Panc1 (cell line): ENCODE measurements around the gene BCL2L12. TPM values are rescaled to one million over a fixed set of nuclear protein-coding genes. Genes with fewer than 3 reads are reported as not detected.

Experiments used
- ATAC-seq: fragments of 200-7000 bp; cut with Tn5 transposase; 2 replicates; pipeline ENCODE4 v1.9.1; 2020; ENCODE audit warnings: mild to moderate bottlenecking, moderate library complexity
- BruUV-seq: library from RNA; stranded (reverse); fragments of 400-500 nt; replicated peaks from 2 replicates; lab custom pipeline; 2021; lab: Mats Ljungman, UMichigan
- CTCF ChIA-PET: fragments of 300-600 bp; sonication (Branson Sonifier 250); formaldehyde crosslinking; loops from one replicate; lab custom pipeline; 2022; ENCODE audit warnings: antibody characterized with exemption; lab: Charles Lee
- POLR2A ChIA-PET: fragments of 300-600 bp; sonication (Branson Sonifier 250); formaldehyde crosslinking; loops from one replicate; lab custom pipeline; 2022; ENCODE audit warnings: antibody characterized with exemption; lab: Charles Lee
- DNase-seq: peaks from one replicate; pipeline ENCODE4 v3.0.0-alpha.2; 2010; ENCODE audit warnings: low read depth, low spot score
- H3K27ac ChIP-seq: 2 replicates; pipeline ENCODE4 v1.5.1; 2011; ENCODE audit warnings: mild to moderate bottlenecking, low read length, inconsistent platforms
- H3K27me3 ChIP-seq: fragments of 200-500 bp; sonication (Bioruptor generic); 2 replicates; pipeline ENCODE4 v1.6.0; 2014; ENCODE audit warnings: low read length, inconsistent platforms; ENCODE audit not compliant: control insufficient read depth, insufficient read depth
- H3K36me3 ChIP-seq: fragments of 200-500 bp; sonication (Bioruptor generic); 2 replicates; pipeline ENCODE4 v1.5.1; 2014; ENCODE audit warnings: inconsistent platforms, mild to moderate bottlenecking, low read length, moderate library complexity; ENCODE audit not compliant: control insufficient read depth, insufficient read depth
- H3K4me1 ChIP-seq: 2 replicates; pipeline ENCODE4 v1.5.1; 2011; ENCODE audit warnings: inconsistent platforms, mild to moderate bottlenecking, low read length, moderate library complexity; ENCODE audit not compliant: control insufficient read depth, insufficient read depth
- H3K4me3 ChIP-seq, 2 experiments: 2 replicates each; pipeline ENCODE4 v1.5.1; 2011 to 2012; ENCODE audit warnings: low read depth in 2 of 2, low read length in 2 of 2, mild to moderate bottlenecking in 2 of 2, inconsistent platforms in 1 of 2, moderate library complexity in 1 of 2
- H3K9me3 ChIP-seq: fragments of 200-500 bp; sonication (Bioruptor generic); 2 replicates; pipeline ENCODE4 v1.5.1; 2014; ENCODE audit warnings: low read depth, mild to moderate bottlenecking, inconsistent platforms, low read length, moderate library complexity; ENCODE audit not compliant: control insufficient read depth, insufficient read depth
- POLR2AphosphoS5 ChIP-seq: IDR thresholded peaks from 2 replicates; pipeline ENCODE4 v1.6.1; 2012; ENCODE audit warnings: mild to moderate bottlenecking, low read depth, low read length, moderate library complexity
- SIN3A ChIP-seq: IDR thresholded peaks from 2 replicates; pipeline ENCODE4 v1.6.1; 2012; ENCODE audit warnings: low read depth, mild to moderate bottlenecking, low read length, moderate library complexity, borderline replicate concordance; ENCODE audit not compliant: insufficient read depth
- TCF7L2 ChIP-seq: IDR thresholded peaks from 2 replicates; pipeline ENCODE4 v1.6.1; 2011; ENCODE audit warnings: mild to moderate bottlenecking, low read depth, low read length, inconsistent platforms
- in situ Hi-C: cut with HindIII; loops from 2 replicates; pipeline ENCODE4 v1.10.0; 2016; ENCODE audit warnings: low sequenced_read_pairs, low pct_unique_long_range_greater_than_20kb
- intact Hi-C: fragments of 100-400 bp; cut with micrococcal nuclease; formaldehyde crosslinking; loops from one replicate; pipeline ENCODE4 v1.10.0; 2022; ENCODE audit not compliant: unreplicated experiment
- total RNA-seq: library from RNA; stranded (reverse); gene quantifications from one replicate; pipeline ENCODE4 v1.2.1, GENCODE V29; 2021; ENCODE audit not compliant: unreplicated experiment
- TF ChIP-seq, protein P1 (sequence below), 2 experiments: IDR thresholded peaks; 2 replicates each; pipeline ENCODE4 v1.6.1; 2011 to 2012; ENCODE audit warnings: low read depth in 2 of 2, control low read depth in 1 of 2, low read length in 1 of 2, mild to moderate bottlenecking in 1 of 2, moderate library complexity in 1 of 2; ENCODE audit not compliant: insufficient read depth in 1 of 2
- TF ChIP-seq, protein P2 (sequence below): fragments of 450-650 bp; IDR thresholded peaks from 2 replicates; pipeline ENCODE4 v1.5.1; 2017; ENCODE audit warnings: mild to moderate bottlenecking

BCL2L12 gene
- total RNA-seq, 1 experiment from 2014 or later: 69.6 TPM

DNA sequence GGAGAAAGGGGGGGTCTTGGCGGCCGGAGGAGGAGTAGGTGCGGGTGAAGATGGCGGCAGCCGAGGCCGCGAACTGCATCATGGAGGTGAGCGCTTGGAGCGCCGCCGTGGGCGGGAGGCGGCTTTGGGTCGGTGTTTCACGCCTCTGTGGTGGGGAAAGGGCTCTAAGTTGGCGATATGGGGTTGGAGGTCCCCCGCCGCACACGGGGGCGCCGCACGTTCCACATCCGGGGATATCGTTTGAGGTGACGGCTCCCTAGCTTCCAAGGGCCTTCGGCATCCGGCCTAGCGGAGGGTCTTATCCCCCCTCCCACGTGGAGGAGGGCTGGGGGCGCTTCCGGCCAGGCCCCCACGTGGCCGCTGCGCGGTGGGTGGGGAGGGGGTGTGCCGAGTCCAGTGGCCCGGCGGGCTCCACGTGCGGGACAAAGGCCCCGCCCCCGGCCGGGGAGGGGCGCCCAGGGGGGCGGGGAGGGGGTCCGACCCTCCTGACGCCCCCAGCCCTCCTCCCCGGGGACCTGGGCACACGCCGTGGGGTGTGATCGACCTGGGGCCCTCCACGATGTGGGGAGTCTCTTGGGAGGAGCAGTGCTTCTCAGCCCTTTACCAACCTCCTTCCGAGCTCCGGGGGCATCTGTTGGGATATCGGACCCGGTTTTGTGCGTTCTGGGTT, 11.6 kb downstream of the BCL2L12 start, which contains the start of gene PRMT1:
PRMT1 (plus strand) TSS at position 41 of the 670 bp plus-strand sequence; CDS start at position 51, 10 bp downstream.
- ChIA-PET CTCF (no interaction called here), POLR2A (interaction anchor here (1.1 to 1.2 kb wide), 2 partner anchors 12 to 37 kb away, joined by 4 to 5 read pairs; partner anchors contain the start of gene RRAS)
- H3K4me3 ChIP-seq: peak within 1 kb of the TSS; percentile 83 to 88
- no peaks in the 10 kb centered on the region for H3K9me3 ChIP-seq
- TF ChIP-seq, protein P1, sequence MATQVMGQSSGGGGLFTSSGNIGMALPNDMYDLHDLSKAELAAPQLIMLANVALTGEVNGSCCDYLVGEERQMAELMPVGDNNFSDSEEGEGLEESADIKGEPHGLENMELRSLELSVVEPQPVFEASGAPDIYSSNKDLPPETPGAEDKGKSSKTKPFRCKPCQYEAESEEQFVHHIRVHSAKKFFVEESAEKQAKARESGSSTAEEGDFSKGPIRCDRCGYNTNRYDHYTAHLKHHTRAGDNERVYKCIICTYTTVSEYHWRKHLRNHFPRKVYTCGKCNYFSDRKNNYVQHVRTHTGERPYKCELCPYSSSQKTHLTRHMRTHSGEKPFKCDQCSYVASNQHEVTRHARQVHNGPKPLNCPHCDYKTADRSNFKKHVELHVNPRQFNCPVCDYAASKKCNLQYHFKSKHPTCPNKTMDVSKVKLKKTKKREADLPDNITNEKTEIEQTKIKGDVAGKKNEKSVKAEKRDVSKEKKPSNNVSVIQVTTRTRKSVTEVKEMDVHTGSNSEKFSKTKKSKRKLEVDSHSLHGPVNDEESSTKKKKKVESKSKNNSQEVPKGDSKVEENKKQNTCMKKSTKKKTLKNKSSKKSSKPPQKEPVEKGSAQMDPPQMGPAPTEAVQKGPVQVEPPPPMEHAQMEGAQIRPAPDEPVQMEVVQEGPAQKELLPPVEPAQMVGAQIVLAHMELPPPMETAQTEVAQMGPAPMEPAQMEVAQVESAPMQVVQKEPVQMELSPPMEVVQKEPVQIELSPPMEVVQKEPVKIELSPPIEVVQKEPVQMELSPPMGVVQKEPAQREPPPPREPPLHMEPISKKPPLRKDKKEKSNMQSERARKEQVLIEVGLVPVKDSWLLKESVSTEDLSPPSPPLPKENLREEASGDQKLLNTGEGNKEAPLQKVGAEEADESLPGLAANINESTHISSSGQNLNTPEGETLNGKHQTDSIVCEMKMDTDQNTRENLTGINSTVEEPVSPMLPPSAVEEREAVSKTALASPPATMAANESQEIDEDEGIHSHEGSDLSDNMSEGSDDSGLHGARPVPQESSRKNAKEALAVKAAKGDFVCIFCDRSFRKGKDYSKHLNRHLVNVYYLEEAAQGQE (IDR thresholded peaks at IDR 0.05; ENCODE audit: insufficient read depth in 1 of 2, low read depth in 2 of 2, low read length in 1 of 2): no peak
- TF ChIP-seq SIN3A (peak; percentile 65; the same call in 1 of the 2 replicates), POLR2AphosphoS5 (peak; percentile 69; the same call in 1 of the 2 replicates)
- H3K27me3 ChIP-seq: no peaks in the 10 kb centered on the region
- no TSS peak for BruUV-seq
- in situ Hi-C loops: no loop called here
- peaks cover 19% of the 10 kb centered on the region for H3K4me1 ChIP-seq
- H3K27ac ChIP-seq: peak within 1 kb of the TSS; percentile 98
- DNase-seq: no peak
- peak; percentile 49 for ATAC-seq
- H3K36me3 ChIP-seq: peaks cover 12% of the 10 kb centered on the region
- intact Hi-C loops: no loop called here

DNA sequence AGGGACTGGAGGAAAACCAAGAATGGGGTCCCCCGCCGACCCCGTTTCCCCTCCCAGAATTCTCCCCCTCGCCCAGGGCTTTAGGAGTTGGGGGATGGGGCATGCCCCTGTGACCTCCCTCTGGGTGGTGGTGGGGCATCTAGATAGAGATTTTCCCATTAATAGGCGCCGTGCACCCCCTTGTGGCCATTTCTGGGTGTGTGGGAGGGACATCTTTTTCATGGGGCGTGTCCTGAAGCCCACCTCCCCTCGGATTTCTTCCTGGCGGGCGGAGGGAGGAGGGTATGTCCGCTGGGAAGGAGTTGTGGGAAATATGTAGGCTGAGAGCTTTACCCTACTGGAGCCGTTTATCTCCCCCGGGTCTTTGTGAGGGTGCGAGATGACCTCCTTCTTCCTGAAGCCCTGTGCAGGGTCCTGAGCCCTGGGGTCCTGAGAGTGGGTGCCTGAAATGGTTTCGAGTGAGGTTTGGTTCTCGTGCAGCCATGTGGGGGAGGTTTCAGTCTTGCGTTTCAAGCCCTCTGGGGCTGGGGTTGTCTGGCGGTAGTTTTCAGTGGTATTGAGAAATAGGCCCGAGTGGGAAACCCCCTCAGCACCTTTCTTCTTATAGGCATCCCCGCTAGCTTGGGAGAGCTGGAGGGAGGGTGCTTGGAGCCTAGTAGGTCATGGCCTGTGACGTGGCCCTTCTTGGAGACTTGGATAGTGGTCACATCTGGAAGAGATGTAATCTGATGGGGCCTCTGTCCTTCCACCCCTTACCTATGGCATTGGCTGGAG, 12.4 kb downstream of the BCL2L12 start:
- Histone ChIP-seq H3K27me3 (no peaks in the 10 kb centered on the region), H3K4me3 (peak overlapping the region; percentile 83 to 88), H3K36me3 (peaks cover 14% of the 10 kb centered on the region), H3K9me3 (no peaks in the 10 kb centered on the region), H3K27ac (peak overlapping the region; percentile 85), H3K4me1 (peaks cover 19% of the 10 kb centered on the region)
- BruUV-seq: TSS peak; percentile 79
- in situ Hi-C loops (no loop called here), intact Hi-C loops (no loop called here)
- TF ChIP-seq, protein P1 (IDR thresholded peaks at IDR 0.05; ENCODE audit: insufficient read depth in 1 of 2, low read depth in 2 of 2, low read length in 1 of 2): no peak
- TF ChIP-seq TCF7L2 (no peak), POLR2AphosphoS5 (0 out of 2 replicates have a peak, but pooled peaks have one; percentile 7), SIN3A (peak; percentile 18; the same call in 1 of the 2 replicates)
- TF ChIP-seq, protein P2, sequence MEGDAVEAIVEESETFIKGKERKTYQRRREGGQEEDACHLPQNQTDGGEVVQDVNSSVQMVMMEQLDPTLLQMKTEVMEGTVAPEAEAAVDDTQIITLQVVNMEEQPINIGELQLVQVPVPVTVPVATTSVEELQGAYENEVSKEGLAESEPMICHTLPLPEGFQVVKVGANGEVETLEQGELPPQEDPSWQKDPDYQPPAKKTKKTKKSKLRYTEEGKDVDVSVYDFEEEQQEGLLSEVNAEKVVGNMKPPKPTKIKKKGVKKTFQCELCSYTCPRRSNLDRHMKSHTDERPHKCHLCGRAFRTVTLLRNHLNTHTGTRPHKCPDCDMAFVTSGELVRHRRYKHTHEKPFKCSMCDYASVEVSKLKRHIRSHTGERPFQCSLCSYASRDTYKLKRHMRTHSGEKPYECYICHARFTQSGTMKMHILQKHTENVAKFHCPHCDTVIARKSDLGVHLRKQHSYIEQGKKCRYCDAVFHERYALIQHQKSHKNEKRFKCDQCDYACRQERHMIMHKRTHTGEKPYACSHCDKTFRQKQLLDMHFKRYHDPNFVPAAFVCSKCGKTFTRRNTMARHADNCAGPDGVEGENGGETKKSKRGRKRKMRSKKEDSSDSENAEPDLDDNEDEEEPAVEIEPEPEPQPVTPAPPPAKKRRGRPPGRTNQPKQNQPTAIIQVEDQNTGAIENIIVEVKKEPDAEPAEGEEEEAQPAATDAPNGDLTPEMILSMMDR: peak; percentile 73
- ATAC-seq: no peak
- CTCF ChIA-PET: no interaction called here
- POLR2A ChIA-PET: interaction anchor here (1.0 kb wide), 1 partner anchor 98 kb away, joined by 3 read pairs; no protein-coding TSS in a partner anchor
- no peak for DNase-seq
